Activated CD8-positive, alpha-beta memory T cell treated with anti-CD3 and anti-CD28 coated beads, Interleukin-2, amount 50 U/mL, for 48 hours (primary cell): ENCODE results near the gene DCHS1.

Source experiments
- DNase-seq: peaks from one replicate; pipeline ENCODE4 v3.0.0-alpha.2; 2020

The DCHS1 gene

GRCh38 chr11:6587360-6587953 lies 68.2 kb downstream of the DCHS1 start:
- DNase-seq: no peak

GRCh38 chr11:6586434-6587359 lies 68.9 kb downstream of the DCHS1 start:
- DNase-seq: no peak

- DNase-seq: no peak
Measured at GRCh38 chr11:6584528-6584927, 71.1 kb downstream of the DCHS1 start.

- DNase-seq: no peak
Measured at GRCh38 chr11:6583584-6583983, 72.0 kb downstream of the DCHS1 start.

- DNase-seq: no peak
Measured at GRCh38 chr11:6579681-6580080, 75.9 kb downstream of the DCHS1 start.

- no peak for DNase-seq
Measured at GRCh38 chr11:6578134-6578533, 77.5 kb downstream of the DCHS1 start.

GRCh38 chr11:6576471-6577373 lies 78.9 kb downstream of the DCHS1 start:
- DNase-seq: no peak

- no peak for DNase-seq
Measured at GRCh38 chr11:6574816-6575715, 80.5 kb downstream of the DCHS1 start.

- no peak for DNase-seq
Measured at GRCh38 chr11:6572215-6572614, 83.4 kb downstream of the DCHS1 start.

GRCh38 chr11:6571434-6572008 lies 84.1 kb downstream of the DCHS1 start:
- DNase-seq: no peak
